DND-41 (cell line): ENCODE measurements around the gene TRIM13.
A peak's percentile ranks its signal among the peaks of the same experiment; 100 is the strongest.

Experiments
- ATAC-seq: fragments of 200-7000 bp; cut with Tn5 transposase; 3 replicates; pipeline ENCODE4 v1.9.1; 2021; ENCODE audit warnings: low read depth; ENCODE audit not compliant: insufficient read depth
- DNase-seq: peaks from one replicate; pipeline ENCODE4 v3.0.0-alpha.2; 2020
- H2AFZ ChIP-seq: 2 replicates; pipeline ENCODE4 v1.6.0; 2012; ENCODE audit warnings: low read depth, low read length
- H3K27ac ChIP-seq: 2 replicates; pipeline ENCODE4 v1.5.1; 2012; ENCODE audit warnings: low read length, inconsistent platforms
- H3K27me3 ChIP-seq: fragments of 200-600 bp; sonication (generic); 2 replicates; pipeline ENCODE4 v1.6.0; 2012; ENCODE audit warnings: low read length, mild to moderate bottlenecking, inconsistent platforms; ENCODE audit not compliant: insufficient read depth, poor library complexity
- H3K36me3 ChIP-seq: 2 replicates; pipeline ENCODE4 v1.5.1; 2012; ENCODE audit warnings: low read length, inconsistent platforms; ENCODE audit not compliant: insufficient read depth
- H3K4me1 ChIP-seq: 2 replicates; pipeline ENCODE4 v1.5.1; 2012; ENCODE audit warnings: mild to moderate bottlenecking, low read length; ENCODE audit not compliant: insufficient read depth
- H3K4me2 ChIP-seq: 2 replicates; pipeline ENCODE4 v1.6.0; 2012; ENCODE audit warnings: mild to moderate bottlenecking, moderate library complexity, low read length, inconsistent platforms; ENCODE audit not compliant: insufficient read depth
- H3K4me3 ChIP-seq, 2 experiments: fragments of 200-600 bp in 1 of 2; shearing (Covaris generic) in 1 of 2; 2 replicates each; pipeline ENCODE4 v1.5.1; 2012 to 2016; ENCODE audit warnings: inconsistent platforms in 2 of 2, low read length in 2 of 2, mild to moderate bottlenecking in 2 of 2, low read depth in 1 of 2, moderate library complexity in 1 of 2
- H3K79me2 ChIP-seq: 2 replicates; pipeline ENCODE4 v1.6.0; 2012; ENCODE audit warnings: low read length, inconsistent platforms; ENCODE audit not compliant: insufficient read depth
- H3K9ac ChIP-seq: 2 replicates; pipeline ENCODE4 v1.6.0; 2012; ENCODE audit warnings: low read depth, mild to moderate bottlenecking, inconsistent platforms, low read length, moderate library complexity
- H3K9me3 ChIP-seq: 2 replicates; pipeline ENCODE4 v1.5.1; 2012; ENCODE audit warnings: low read length, moderate library complexity, mild to moderate bottlenecking, inconsistent platforms; ENCODE audit not compliant: insufficient read depth, severe bottlenecking
- H4K20me1 ChIP-seq: 2 replicates; pipeline ENCODE4 v1.6.0; 2012; ENCODE audit warnings: low read length; ENCODE audit not compliant: insufficient read depth
- CTCF ChIP-seq: IDR thresholded peaks from 2 replicates; pipeline ENCODE4 v1.5.1; 2012; ENCODE audit warnings: borderline replicate concordance, low read length, moderate library complexity, mild to moderate bottlenecking; ENCODE audit not compliant: poor library complexity, severe bottlenecking; ENCODE audit errors: extremely low read depth
- EZH2 ChIP-seq: IDR thresholded peaks from 3 replicates; pipeline ENCODE4 v1.6.1; 2012; ENCODE audit warnings: borderline replicate concordance, low read depth, mild to moderate bottlenecking, moderate library complexity, low read length, inconsistent platforms; ENCODE audit not compliant: severe bottlenecking

Gene TRIM13

GRCh38 chr13:49976314-49977258, 20.3 kb upstream of the TRIM13 start:
- Histone ChIP-seq H3K27ac (no peak overlapping the region), H3K4me1 (no peaks in the 10 kb centered on the region), H4K20me1 (no peaks in the 10 kb centered on the region), H3K4me3 (no peak overlapping the region), H3K79me2 (no peaks in the 10 kb centered on the region), H3K27me3 (no peaks in the 10 kb centered on the region), H2AFZ (no peak overlapping the region), H3K36me3 (no peaks in the 10 kb centered on the region), H3K9me3 (no peaks in the 10 kb centered on the region), H3K9ac (no peak overlapping the region), H3K4me2 (no peak overlapping the region)
- ATAC-seq: peak; percentile 87
- TF ChIP-seq EZH2 (no peak), CTCF (peak; percentile 95)
- peak; percentile 70 for DNase-seq

GRCh38 chr13:49977992-49978391, 18.9 kb upstream of the TRIM13 start:
- DNase-seq (no peak), ATAC-seq (no peak)
- Histone ChIP-seq H3K4me1 (no peaks in the 10 kb centered on the region), H3K9me3 (no peaks in the 10 kb centered on the region), H3K4me2 (no peak overlapping the region), H3K27me3 (no peaks in the 10 kb centered on the region), H3K27ac (no peak overlapping the region), H3K79me2 (no peaks in the 10 kb centered on the region), H3K9ac (no peak overlapping the region), H2AFZ (no peak overlapping the region), H3K4me3 (no peak overlapping the region), H3K36me3 (no peaks in the 10 kb centered on the region), H4K20me1 (no peaks in the 10 kb centered on the region)
- TF ChIP-seq CTCF: no peak
- no peak for TF ChIP-seq EZH2

- ATAC-seq: no peak
- Histone ChIP-seq H4K20me1 (no peaks in the 10 kb centered on the region), H2AFZ (no peak overlapping the region)
Observed at GRCh38 chr13:49980266-49980665, 16.6 kb upstream of the TRIM13 start.

More at GRCh38 chr13:49980266-49980665, 16.6 kb upstream of the TRIM13 start:
- Histone ChIP-seq H3K4me3 (no peak overlapping the region), H3K9ac (no peak overlapping the region), H3K27ac (no peak overlapping the region), H3K4me2 (no peak overlapping the region), H3K79me2 (no peaks in the 10 kb centered on the region), H3K36me3 (no peaks in the 10 kb centered on the region), H3K4me1 (no peaks in the 10 kb centered on the region), H3K9me3 (no peaks in the 10 kb centered on the region), H3K27me3 (no peaks in the 10 kb centered on the region)
- no peak for TF ChIP-seq EZH2
- TF ChIP-seq CTCF: no peak
- DNase-seq: no peak
